Liver (tissue), 9 donors: ENCODE measurements around the gene CCDC112. TPM values are rescaled to one million over a fixed set of nuclear protein-coding genes. Genes with fewer than 3 reads are reported as not detected.

ENCODE experiments used
- DNase-seq: peaks from one replicate; pipeline ENCODE4 v3.0.0-alpha.2; 2017; ENCODE audit warnings: low spot score
- H3K27ac ChIP-seq, 2 donors: one replicate each; pipeline ENCODE4 v1.7.0; 2013; ENCODE audit warnings: inconsistent platforms in 2 of 2, low read length in 2 of 2, control low read depth in 1 of 2, low read depth in 1 of 2, mild to moderate bottlenecking in 1 of 2
- H3K27me3 ChIP-seq, 4 donors: one replicate each; pipeline versions ENCODE4 v1.6.1 to v1.7.0; 2013; ENCODE audit warnings: low read length in 3 of 4, inconsistent platforms in 1 of 4, mild to moderate bottlenecking in 1 of 4, moderate library complexity in 1 of 4; ENCODE audit not compliant: control insufficient read depth in 4 of 4, insufficient read depth in 4 of 4
- H3K36me3 ChIP-seq, 4 donors: one replicate each; pipeline versions ENCODE4 v1.6.1 to v1.7.0; 2013; ENCODE audit warnings: low read length in 3 of 4, mild to moderate bottlenecking in 3 of 4, low read depth in 1 of 4, moderate library complexity in 1 of 4; ENCODE audit not compliant: control insufficient read depth in 4 of 4, insufficient read depth in 3 of 4
- H3K4me1 ChIP-seq, 4 donors: one replicate each; pipeline versions ENCODE4 v1.6.1 to v1.7.0; 2013; ENCODE audit warnings: low read length in 3 of 4, mild to moderate bottlenecking in 3 of 4, moderate library complexity in 1 of 4; ENCODE audit not compliant: control insufficient read depth in 4 of 4, insufficient read depth in 4 of 4
- H3K4me3 ChIP-seq, 3 donors: one replicate each; pipeline versions ENCODE4 v1.6.1 to v1.7.0; 2013; ENCODE audit warnings: low read length in 3 of 3, control low read depth in 1 of 3, low read depth in 1 of 3, mild to moderate bottlenecking in 1 of 3
- H3K9ac ChIP-seq, 2 donors: one replicate each; pipeline ENCODE4 v1.7.0; 2013; ENCODE audit warnings: low read length in 2 of 2, mild to moderate bottlenecking in 2 of 2, moderate library complexity in 2 of 2, control low read depth in 1 of 2, low read depth in 1 of 2
- H3K9me3 ChIP-seq, 4 donors: one replicate each; pipeline versions ENCODE4 v1.6.1 to v1.7.0; 2013; ENCODE audit warnings: low read length in 3 of 4; ENCODE audit not compliant: control insufficient read depth in 4 of 4
- ATF3 ChIP-seq: IDR thresholded peaks from 2 replicates; pipeline ENCODE4 v1.6.1; 2016; ENCODE audit warnings: antibody characterized with exemption
- CTCF ChIP-seq: fragments of 150-350 bp; IDR thresholded peaks from 2 replicates; pipeline ENCODE4 v1.5.1; 2017; ENCODE audit warnings: improper control_type of control experiment, low read depth, low read length; ENCODE audit not compliant: missing input control
- EGR1 ChIP-seq, 2 donors: IDR thresholded peaks; 2 replicates each; pipeline ENCODE4 v1.6.1; 2016 to 2018; ENCODE audit warnings: antibody characterized with exemption in 2 of 2, low read depth in 2 of 2
- FOXA1 ChIP-seq: IDR thresholded peaks from 2 replicates; pipeline ENCODE4 v1.6.1; 2016; ENCODE audit warnings: antibody characterized with exemption
- GABPA ChIP-seq, 2 donors: IDR thresholded peaks in 1 of 2; conservative IDR thresholded peaks in 1 of 2; 2 replicates each; pipeline ENCODE4 v1.6.1; 2016; ENCODE audit warnings: antibody characterized with exemption in 2 of 2, mild to moderate bottlenecking in 1 of 2, moderate library complexity in 1 of 2
- HNF4A ChIP-seq, 2 donors: conservative IDR thresholded peaks; 2 replicates each; pipeline ENCODE4 v1.6.1; 2016; ENCODE audit warnings: antibody characterized with exemption in 2 of 2, mild to moderate bottlenecking in 2 of 2
- JUND ChIP-seq, 2 donors: IDR thresholded peaks; 2 replicates each; pipeline ENCODE4 v1.6.1; 2016; ENCODE audit warnings: antibody characterized with exemption in 2 of 2
- MAX ChIP-seq: IDR thresholded peaks from 2 replicates; pipeline ENCODE4 v1.6.1; 2016; ENCODE audit warnings: antibody characterized with exemption
- NR2F2 ChIP-seq: IDR thresholded peaks from 2 replicates; pipeline ENCODE4 v1.6.1; 2016; ENCODE audit warnings: antibody characterized with exemption
- RAD21 ChIP-seq, 2 donors: IDR thresholded peaks; 2 replicates each; pipeline ENCODE4 v1.6.1; 2016; ENCODE audit warnings: antibody characterized with exemption in 2 of 2, mild to moderate bottlenecking in 2 of 2
- REST ChIP-seq: IDR thresholded peaks from 2 replicates; pipeline ENCODE4 v1.6.1; 2016; ENCODE audit warnings: antibody characterized with exemption, mild to moderate bottlenecking
- RXRA ChIP-seq, 2 donors: IDR thresholded peaks; 2 replicates each; pipeline ENCODE4 v1.6.1; 2017 to 2018; ENCODE audit warnings: antibody characterized with exemption in 2 of 2, mild to moderate bottlenecking in 1 of 2
- SP1 ChIP-seq: IDR thresholded peaks from 2 replicates; pipeline ENCODE4 v1.6.1; 2018; ENCODE audit warnings: antibody characterized with exemption, mild to moderate bottlenecking
- TAF1 ChIP-seq: conservative IDR thresholded peaks from 2 replicates; pipeline ENCODE4 v1.6.1; 2016; ENCODE audit warnings: antibody characterized with exemption, mild to moderate bottlenecking
- YY1 ChIP-seq: IDR thresholded peaks from 2 replicates; pipeline ENCODE4 v1.6.1; 2016; ENCODE audit warnings: antibody characterized with exemption, mild to moderate bottlenecking
- WGBS: extraction: QIAGEN DNeasy Blood & Tissue Kit; methylation state at CpG from one replicate; pipeline ENCODE4 v1.1.7; 2013; 5-methylcytosine and 5-hydroxymethylcytosine counted together
- polyA plus RNA-seq, 2 donors: library from polyadenylated mRNA; stranded (reverse) in 1 of 2; unstranded in 1 of 2; fragments of 200-250 nt in 1 of 2; fragments of >200 nt in 1 of 2; fragmentation: Nextera tagmentation in 1 of 2; extraction: Ambion mirVana in 1 of 2; gene quantifications; one replicate each; pipeline versions ENCODE4 v1.2.1 to v1.2.3, GENCODE V29; 2013 to 2015
- total RNA-seq, 2 donors: library from RNA; depleted of rRNA; stranded (reverse); fragments of >200 nt; gene quantifications; one replicate each; pipeline ENCODE4 v1.2.3, GENCODE V29; 2014
- TF ChIP-seq, protein P1 (sequence below): IDR thresholded peaks from 2 replicates; pipeline ENCODE4 v1.6.1; 2016; ENCODE audit warnings: antibody characterized with exemption
- donor health status: healthy.
- donor health status: healthy.
- donor health status: healthy.
- donor health status: healthy.
- donor health status: healthy.

Gene CCDC112
- total and polyA plus RNA-seq, 4 donors, result 0.75 to 1.6 (median 1.1) TPM

GRCh38 chr5:115274584-115274983 lies 21.9 kb downstream of the CCDC112 start (continued):
- TF ChIP-seq ATF3, result no peak

DNA sequence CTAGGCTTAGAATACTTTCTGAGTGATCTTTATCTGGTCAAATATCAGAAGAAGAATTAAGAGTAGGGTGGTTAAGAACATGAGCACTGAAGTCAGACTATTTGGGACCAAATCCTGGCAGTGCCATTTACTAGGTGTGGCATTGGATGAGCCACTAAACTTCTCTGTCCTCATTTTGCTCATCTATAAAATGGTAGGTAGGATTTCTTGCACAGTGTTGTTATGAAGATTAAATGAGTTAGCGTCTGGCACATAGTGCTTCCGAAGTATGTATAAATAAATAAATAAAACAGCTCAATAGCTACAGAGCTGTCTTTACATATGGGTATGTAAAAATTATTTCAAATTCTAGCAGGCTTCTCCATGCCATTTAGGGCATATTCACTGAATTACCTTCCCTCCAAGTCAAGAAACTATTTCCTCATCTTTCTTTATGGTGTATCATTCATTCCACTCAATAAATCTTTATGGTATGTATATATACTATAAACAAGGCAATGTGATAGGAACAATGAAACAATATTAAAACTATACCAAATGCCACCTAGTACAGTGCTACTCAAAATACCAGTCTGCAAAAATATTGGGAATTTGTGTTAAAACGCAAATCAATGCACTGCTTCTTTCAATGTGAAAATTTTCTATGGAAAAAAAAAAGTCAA lies 24.0 kb downstream of the CCDC112 start:
- WGBS, result 78% methylated on average over 3 of the region's 3 CpGs
- Histone ChIP-seq H3K27me3 (no peaks in the 10 kb centered on the region), H3K36me3 (no peaks in the 10 kb centered on the region), H3K4me1 (no peaks in the 10 kb centered on the region), H3K9ac (no peak overlapping the region), H3K27ac (no peak overlapping the region), H3K9me3 (no peaks in the 10 kb centered on the region), H3K4me3 (no peak overlapping the region)
- no peak for DNase-seq
- TF ChIP-seq YY1, result no peak
- no peak for TF ChIP-seq GABPA (IDR thresholded peaks at IDR 0.05 in 1 of 2, conservative IDR thresholded peaks at IDR 0.05 in 1 of 2)
- no peak for TF ChIP-seq FOXA1
- no peak for TF ChIP-seq SP1
- no peak for TF ChIP-seq CTCF
- TF ChIP-seq RAD21 (IDR thresholded peaks at IDR 0.05), result no peak

- Histone ChIP-seq H3K4me3 (no peak overlapping the region), H3K9me3 (no peaks in the 10 kb centered on the region), H3K27ac (no peak overlapping the region), H3K4me1 (no peaks in the 10 kb centered on the region), H3K9ac (no peak overlapping the region), H3K36me3 (no peaks in the 10 kb centered on the region), H3K27me3 (no peaks in the 10 kb centered on the region)
- WGBS, result 93% methylated on average over 6 of the region's 6 CpGs
- DNase-seq, result no peak
- no peak for TF ChIP-seq RAD21 (IDR thresholded peaks at IDR 0.05)
- TF ChIP-seq HNF4A (conservative IDR thresholded peaks at IDR 0.05), result no peak
- TF ChIP-seq GABPA (IDR thresholded peaks at IDR 0.05 in 1 of 2, conservative IDR thresholded peaks at IDR 0.05 in 1 of 2), result no peak
- TF ChIP-seq, protein P1, sequence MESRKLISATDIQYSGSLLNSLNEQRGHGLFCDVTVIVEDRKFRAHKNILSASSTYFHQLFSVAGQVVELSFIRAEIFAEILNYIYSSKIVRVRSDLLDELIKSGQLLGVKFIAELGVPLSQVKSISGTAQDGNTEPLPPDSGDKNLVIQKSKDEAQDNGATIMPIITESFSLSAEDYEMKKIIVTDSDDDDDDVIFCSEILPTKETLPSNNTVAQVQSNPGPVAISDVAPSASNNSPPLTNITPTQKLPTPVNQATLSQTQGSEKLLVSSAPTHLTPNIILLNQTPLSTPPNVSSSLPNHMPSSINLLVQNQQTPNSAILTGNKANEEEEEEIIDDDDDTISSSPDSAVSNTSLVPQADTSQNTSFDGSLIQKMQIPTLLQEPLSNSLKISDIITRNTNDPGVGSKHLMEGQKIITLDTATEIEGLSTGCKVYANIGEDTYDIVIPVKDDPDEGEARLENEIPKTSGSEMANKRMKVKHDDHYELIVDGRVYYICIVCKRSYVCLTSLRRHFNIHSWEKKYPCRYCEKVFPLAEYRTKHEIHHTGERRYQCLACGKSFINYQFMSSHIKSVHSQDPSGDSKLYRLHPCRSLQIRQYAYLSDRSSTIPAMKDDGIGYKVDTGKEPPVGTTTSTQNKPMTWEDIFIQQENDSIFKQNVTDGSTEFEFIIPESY, result no peak
- TF ChIP-seq REST, result no peak
- no peak for TF ChIP-seq RXRA (IDR thresholded peaks at IDR 0.05)
- TF ChIP-seq JUND (IDR thresholded peaks at IDR 0.05), result no peak
- no peak for TF ChIP-seq EGR1 (IDR thresholded peaks at IDR 0.05; ENCODE audit: low read depth in 2 of 2)
- no peak for TF ChIP-seq TAF1
- no peak for TF ChIP-seq NR2F2
- no peak for TF ChIP-seq MAX
Observed at GRCh38 chr5:115271295-115272050, 25.0 kb downstream of the CCDC112 start.
